Loucy (cell line): ENCODE measurements around the gene IZUMO1R.

Source experiments
- H2AFZ ChIP-seq: fragments of 200-600 bp; sonication (generic); 2 replicates; pipeline ENCODE4 v1.6.0; 2016; ENCODE audit warnings: antibody characterized with exemption, mild to moderate bottlenecking, low read length, moderate library complexity
- H3F3A ChIP-seq: fragments of 200-600 bp; 2 replicates; pipeline ENCODE4 v1.6.0; 2016; ENCODE audit warnings: antibody characterized with exemption, low read depth, mild to moderate bottlenecking
- H3K27me3 ChIP-seq: fragments of 200-600 bp; sonication (generic); 2 replicates; pipeline ENCODE4 v1.6.1; 2014; ENCODE audit warnings: low read length, mild to moderate bottlenecking; ENCODE audit not compliant: insufficient read depth, poor library complexity, severe bottlenecking
- H3K36me3 ChIP-seq: fragments of 200-600 bp; sonication (generic); 2 replicates; pipeline ENCODE4 v1.6.1; 2016; ENCODE audit warnings: low read length; ENCODE audit not compliant: insufficient read depth
- H3K4me1 ChIP-seq: fragments of 200-600 bp; sonication (generic); 2 replicates; pipeline ENCODE4 v1.5.1; 2014; ENCODE audit warnings: low read length, mild to moderate bottlenecking; ENCODE audit not compliant: insufficient read depth, poor library complexity, severe bottlenecking
- H3K4me2 ChIP-seq: fragments of 200-600 bp; sonication (generic); 2 replicates; pipeline ENCODE4 v1.6.0; 2014; ENCODE audit warnings: antibody characterized with exemption, low read length, low read depth, mild to moderate bottlenecking; ENCODE audit not compliant: poor library complexity, severe bottlenecking
- H3K4me3 ChIP-seq: fragments of 200-600 bp; sonication (generic); 2 replicates; pipeline ENCODE4 v1.5.1; 2014; ENCODE audit warnings: low read length, mild to moderate bottlenecking, mixed read lengths; ENCODE audit not compliant: poor library complexity, severe bottlenecking
- H3K79me2 ChIP-seq: fragments of 200-600 bp; sonication (generic); 2 replicates; pipeline ENCODE4 v1.6.1; 2014; ENCODE audit warnings: low read length; ENCODE audit not compliant: insufficient read depth
- H3K9ac ChIP-seq: fragments of 200-600 bp; sonication (generic); 2 replicates; pipeline ENCODE4 v1.6.0; 2014; ENCODE audit warnings: mild to moderate bottlenecking, low read depth, low read length, moderate library complexity; ENCODE audit not compliant: poor library complexity, severe bottlenecking
- H3K9me2 ChIP-seq: fragments of 200-600 bp; sonication (generic); replicated peaks from 2 replicates; pipeline ENCODE4 v1.6.1; 2016; ENCODE audit warnings: low read depth, low read length, mixed read lengths
- H3K9me3 ChIP-seq: fragments of 200-600 bp; sonication (generic); 2 replicates; pipeline ENCODE4 v1.6.1; 2014; ENCODE audit warnings: mild to moderate bottlenecking, antibody characterized with exemption, low read length, low read depth; ENCODE audit not compliant: insufficient read depth
- H4K20me1 ChIP-seq: fragments of 200-600 bp; sonication (generic); 2 replicates; pipeline ENCODE4 v1.6.0; 2014; ENCODE audit warnings: antibody characterized with exemption, low read length, mild to moderate bottlenecking; ENCODE audit not compliant: insufficient read depth, poor library complexity, severe bottlenecking
- EZH2phosphoT487 ChIP-seq: fragments of 200-600 bp; IDR thresholded peaks from 2 replicates; pipeline ENCODE4 v1.6.1; 2018; ENCODE audit warnings: antibody characterized with exemption, mild to moderate bottlenecking, moderate library complexity, borderline replicate concordance
- TF ChIP-seq, protein P1 (sequence below): fragments of 200-600 bp; sonication (generic); conservative IDR thresholded peaks from 2 replicates; pipeline ENCODE4 v1.5.1; 2014; ENCODE audit warnings: mild to moderate bottlenecking, antibody characterized with exemption, low read length

Gene IZUMO1R

DNA sequence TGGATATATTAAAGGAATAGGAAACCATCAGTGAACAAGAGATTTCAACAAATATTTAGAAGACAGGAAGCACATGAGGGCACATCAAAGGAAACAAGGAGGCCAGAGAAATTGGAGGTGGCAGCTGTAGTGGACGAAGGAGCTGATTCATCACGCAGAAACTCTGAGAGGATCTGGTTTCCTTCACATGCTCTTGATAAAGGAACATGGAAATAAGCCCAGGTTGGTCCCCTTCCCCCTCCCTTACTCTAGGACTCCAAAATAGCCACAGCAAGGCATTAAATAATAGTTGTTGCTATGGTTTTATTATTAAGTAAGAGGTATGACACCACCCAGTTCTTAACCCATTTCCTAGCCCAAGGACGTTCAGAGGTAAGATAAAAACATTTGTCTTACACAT lies 11.3 kb downstream of the IZUMO1R start:
- TF ChIP-seq, protein P1, sequence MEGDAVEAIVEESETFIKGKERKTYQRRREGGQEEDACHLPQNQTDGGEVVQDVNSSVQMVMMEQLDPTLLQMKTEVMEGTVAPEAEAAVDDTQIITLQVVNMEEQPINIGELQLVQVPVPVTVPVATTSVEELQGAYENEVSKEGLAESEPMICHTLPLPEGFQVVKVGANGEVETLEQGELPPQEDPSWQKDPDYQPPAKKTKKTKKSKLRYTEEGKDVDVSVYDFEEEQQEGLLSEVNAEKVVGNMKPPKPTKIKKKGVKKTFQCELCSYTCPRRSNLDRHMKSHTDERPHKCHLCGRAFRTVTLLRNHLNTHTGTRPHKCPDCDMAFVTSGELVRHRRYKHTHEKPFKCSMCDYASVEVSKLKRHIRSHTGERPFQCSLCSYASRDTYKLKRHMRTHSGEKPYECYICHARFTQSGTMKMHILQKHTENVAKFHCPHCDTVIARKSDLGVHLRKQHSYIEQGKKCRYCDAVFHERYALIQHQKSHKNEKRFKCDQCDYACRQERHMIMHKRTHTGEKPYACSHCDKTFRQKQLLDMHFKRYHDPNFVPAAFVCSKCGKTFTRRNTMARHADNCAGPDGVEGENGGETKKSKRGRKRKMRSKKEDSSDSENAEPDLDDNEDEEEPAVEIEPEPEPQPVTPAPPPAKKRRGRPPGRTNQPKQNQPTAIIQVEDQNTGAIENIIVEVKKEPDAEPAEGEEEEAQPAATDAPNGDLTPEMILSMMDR: no peak
- TF ChIP-seq EZH2phosphoT487: no peak
- H3K9me2 ChIP-seq: no peaks in the 10 kb centered on the region
- H3K79me2 ChIP-seq: no peaks in the 10 kb centered on the region
- no peaks in the 10 kb centered on the region for H4K20me1 ChIP-seq
- H2AFZ ChIP-seq: no peak overlapping the region
- no peak overlapping the region for H3K9ac ChIP-seq
- H3K4me2 ChIP-seq: no peak overlapping the region
- no peaks in the 10 kb centered on the region for H3K9me3 ChIP-seq
- H3K4me3 ChIP-seq: no peak overlapping the region
- H3K36me3 ChIP-seq: no peaks in the 10 kb centered on the region
- H3K27me3 ChIP-seq: no peaks in the 10 kb centered on the region
- H3K4me1 ChIP-seq: no peaks in the 10 kb centered on the region
- H3F3A ChIP-seq: no peaks in the 10 kb centered on the region

DNA sequence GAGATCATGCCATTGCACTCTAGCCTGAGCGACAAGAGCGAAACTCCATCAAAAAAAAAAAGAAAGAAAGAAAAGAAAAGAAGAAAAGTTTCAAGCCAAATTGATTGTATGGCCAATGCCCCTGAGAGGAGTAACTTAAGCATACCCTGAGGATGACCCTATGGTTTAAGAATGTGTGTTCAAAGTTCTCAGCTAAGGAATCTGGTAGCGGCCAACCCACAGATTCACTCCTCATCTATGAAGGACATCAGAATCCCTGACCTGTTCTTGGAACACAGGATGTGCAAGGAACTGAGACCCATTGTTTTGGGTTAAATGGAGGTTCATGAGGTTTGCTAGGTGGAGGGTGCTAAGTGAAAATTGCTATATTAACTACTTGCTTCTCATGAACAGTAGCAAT lies 18.1 kb downstream of the IZUMO1R start:
- no peaks in the 10 kb centered on the region for H3K9me2 ChIP-seq
- H3K36me3 ChIP-seq: no peaks in the 10 kb centered on the region
- H3K27me3 ChIP-seq: no peaks in the 10 kb centered on the region
- H3K9ac ChIP-seq: no peak overlapping the region
- no peak overlapping the region for H3K4me3 ChIP-seq
- H3K9me3 ChIP-seq: no peaks in the 10 kb centered on the region
- TF ChIP-seq, protein P1: no peak
- TF ChIP-seq EZH2phosphoT487: no peak
- H3K79me2 ChIP-seq: no peaks in the 10 kb centered on the region
- no peaks in the 10 kb centered on the region for H4K20me1 ChIP-seq
- H3K4me2 ChIP-seq: no peak overlapping the region
- no peaks in the 10 kb centered on the region for H3F3A ChIP-seq
- H2AFZ ChIP-seq: no peak overlapping the region
- no peaks in the 10 kb centered on the region for H3K4me1 ChIP-seq

DNA sequence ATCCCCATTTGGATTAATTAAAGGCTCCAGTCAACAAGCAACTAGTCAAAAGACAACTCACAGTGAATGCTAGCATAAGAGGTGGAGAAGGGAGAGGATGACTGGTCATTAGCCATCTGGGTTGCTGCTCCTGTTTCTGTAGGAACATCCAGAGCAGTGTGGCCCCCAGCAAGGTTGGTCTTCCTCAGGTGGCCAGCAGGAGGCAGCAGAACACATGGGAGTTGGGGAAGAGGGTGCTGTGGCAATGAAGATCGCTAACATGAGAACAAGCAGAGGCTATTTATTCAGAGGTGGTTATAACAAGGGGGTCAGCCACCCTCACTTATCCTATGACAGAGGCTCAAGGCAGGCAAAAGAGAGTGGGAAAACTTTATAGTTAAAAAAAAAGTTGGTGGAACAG lies 21.3 kb downstream of the IZUMO1R start:
- no peak for TF ChIP-seq EZH2phosphoT487
- TF ChIP-seq, protein P1: peak; percentile 83
- Histone ChIP-seq H3F3A (no peaks in the 10 kb centered on the region), H3K9me3 (no peaks in the 10 kb centered on the region), H3K4me1 (no peaks in the 10 kb centered on the region), H3K36me3 (no peaks in the 10 kb centered on the region), H3K9ac (no peak overlapping the region), H4K20me1 (no peaks in the 10 kb centered on the region), H3K4me2 (no peak overlapping the region), H3K9me2 (no peaks in the 10 kb centered on the region), H3K4me3 (no peak overlapping the region), H2AFZ (no peak overlapping the region), H3K79me2 (no peaks in the 10 kb centered on the region), H3K27me3 (no peaks in the 10 kb centered on the region)
